ENCODE results near the gene MBLAC1.

GRCh38 chr7:100175296-100175935 is 48.6 kb downstream of the MBLAC1 start:
- TF ChIP-seq TAF1 (IDR thresholded peaks at IDR 0.05; ENCODE audit: low read depth) (no peak), CTCF (IDR thresholded peaks at IDR 0.05; ENCODE audit: poor library complexity, severe bottlenecking) (no peak), SMC3 (conservative IDR thresholded peaks at IDR 0.05; ENCODE audit: poor library complexity) (no peak)

Data from neural cell (in vitro differentiated cells).